Testis (tissue), 2 donors: ENCODE results near the gene TSR1.

Experiments used
- POLR2A ChIP-seq: fragments of 450-650 bp; IDR thresholded peaks from one replicate; pipeline ENCODE4 v1.6.1; 2017; ENCODE audit warnings: antibody characterized with exemption, mild to moderate bottlenecking, moderate library complexity
- TF ChIP-seq, protein P1 (sequence below), 3 experiments: fragments of 450-650 bp in 2 of 3; fragments of 200-600 bp in 1 of 3; sonication (generic) in 1 of 3; IDR thresholded peaks; one replicate each; pipeline ENCODE4 v1.5.1; 2016 to 2019; ENCODE audit warnings: antibody characterized with exemption in 3 of 3, mild to moderate bottlenecking in 2 of 3, moderate library complexity in 1 of 3

DNA sequence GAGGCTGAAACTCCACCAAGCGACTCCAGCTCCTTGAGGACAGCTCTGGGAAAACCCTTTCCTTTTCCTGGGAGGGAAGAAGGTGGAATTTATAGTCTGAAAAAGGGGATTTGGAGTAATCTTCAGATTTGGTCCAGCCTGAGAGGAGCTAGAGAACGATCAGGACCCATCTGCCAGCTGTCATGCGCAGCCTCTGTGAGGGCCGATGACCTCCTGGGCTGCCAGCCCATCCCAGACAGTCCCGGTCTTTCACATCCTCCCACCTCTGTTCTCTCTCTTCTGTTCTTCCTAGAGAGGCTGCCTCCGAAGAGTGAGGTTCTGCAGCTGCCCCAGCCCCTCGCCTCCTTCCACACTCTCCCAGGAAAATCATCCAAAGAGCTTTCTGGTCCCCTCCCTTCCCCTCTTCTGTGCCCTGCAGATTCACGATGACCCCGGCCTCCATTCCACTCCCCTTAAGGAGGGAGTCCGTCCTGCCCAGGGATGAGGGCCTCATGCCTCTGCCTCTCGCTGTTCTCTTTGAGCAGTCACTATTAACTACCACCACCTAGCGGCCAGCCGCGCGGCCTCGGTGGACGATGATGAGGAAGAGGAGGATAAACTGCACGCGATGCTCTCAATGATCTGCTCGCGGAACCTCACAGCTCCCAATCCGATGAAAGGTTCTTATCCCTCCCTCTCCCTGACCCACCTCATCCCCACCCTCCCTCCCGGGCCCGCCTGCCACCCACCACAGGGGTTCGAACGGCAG is 30.7 kb upstream of the TSR1 start:
- TF ChIP-seq, protein P1, sequence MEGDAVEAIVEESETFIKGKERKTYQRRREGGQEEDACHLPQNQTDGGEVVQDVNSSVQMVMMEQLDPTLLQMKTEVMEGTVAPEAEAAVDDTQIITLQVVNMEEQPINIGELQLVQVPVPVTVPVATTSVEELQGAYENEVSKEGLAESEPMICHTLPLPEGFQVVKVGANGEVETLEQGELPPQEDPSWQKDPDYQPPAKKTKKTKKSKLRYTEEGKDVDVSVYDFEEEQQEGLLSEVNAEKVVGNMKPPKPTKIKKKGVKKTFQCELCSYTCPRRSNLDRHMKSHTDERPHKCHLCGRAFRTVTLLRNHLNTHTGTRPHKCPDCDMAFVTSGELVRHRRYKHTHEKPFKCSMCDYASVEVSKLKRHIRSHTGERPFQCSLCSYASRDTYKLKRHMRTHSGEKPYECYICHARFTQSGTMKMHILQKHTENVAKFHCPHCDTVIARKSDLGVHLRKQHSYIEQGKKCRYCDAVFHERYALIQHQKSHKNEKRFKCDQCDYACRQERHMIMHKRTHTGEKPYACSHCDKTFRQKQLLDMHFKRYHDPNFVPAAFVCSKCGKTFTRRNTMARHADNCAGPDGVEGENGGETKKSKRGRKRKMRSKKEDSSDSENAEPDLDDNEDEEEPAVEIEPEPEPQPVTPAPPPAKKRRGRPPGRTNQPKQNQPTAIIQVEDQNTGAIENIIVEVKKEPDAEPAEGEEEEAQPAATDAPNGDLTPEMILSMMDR (IDR thresholded peaks at IDR 0.05) = no peak
- TF ChIP-seq POLR2A = no peak
